Liver (tissue), 3 donors: ENCODE measurements around the gene TTC21B.

Experiments
- EGR1 ChIP-seq, 2 donors: IDR thresholded peaks; 2 replicates each; pipeline ENCODE4 v1.6.1; 2016 to 2018; ENCODE audit warnings: antibody characterized with exemption in 2 of 2, low read depth in 2 of 2
- FOXA1 ChIP-seq: IDR thresholded peaks from 2 replicates; pipeline ENCODE4 v1.6.1; 2016; ENCODE audit warnings: antibody characterized with exemption
- JUND ChIP-seq, 2 donors: IDR thresholded peaks; 2 replicates each; pipeline ENCODE4 v1.6.1; 2016; ENCODE audit warnings: antibody characterized with exemption in 2 of 2
- RAD21 ChIP-seq, 2 donors: IDR thresholded peaks; 2 replicates each; pipeline ENCODE4 v1.6.1; 2016; ENCODE audit warnings: antibody characterized with exemption in 2 of 2, mild to moderate bottlenecking in 2 of 2
- RXRA ChIP-seq, 2 donors: IDR thresholded peaks; 2 replicates each; pipeline ENCODE4 v1.6.1; 2017 to 2018; ENCODE audit warnings: antibody characterized with exemption in 2 of 2, mild to moderate bottlenecking in 1 of 2
- TAF1 ChIP-seq: conservative IDR thresholded peaks from 2 replicates; pipeline ENCODE4 v1.6.1; 2016; ENCODE audit warnings: antibody characterized with exemption, mild to moderate bottlenecking
- TF ChIP-seq, protein P1 (sequence below): fragments of 150-350 bp; IDR thresholded peaks from 2 replicates; pipeline ENCODE4 v1.5.1; 2017; ENCODE audit warnings: improper control_type of control experiment, low read depth, low read length; ENCODE audit not compliant: missing input control
- TF ChIP-seq, protein P2 (sequence below): IDR thresholded peaks from 2 replicates; pipeline ENCODE4 v1.6.1; 2016; ENCODE audit warnings: antibody characterized with exemption
- TF ChIP-seq, protein P3 (sequence below): IDR thresholded peaks from 2 replicates; pipeline ENCODE4 v1.6.1; 2016; ENCODE audit warnings: antibody characterized with exemption
- donor health status: healthy.
- donor health status: healthy.

DNA sequence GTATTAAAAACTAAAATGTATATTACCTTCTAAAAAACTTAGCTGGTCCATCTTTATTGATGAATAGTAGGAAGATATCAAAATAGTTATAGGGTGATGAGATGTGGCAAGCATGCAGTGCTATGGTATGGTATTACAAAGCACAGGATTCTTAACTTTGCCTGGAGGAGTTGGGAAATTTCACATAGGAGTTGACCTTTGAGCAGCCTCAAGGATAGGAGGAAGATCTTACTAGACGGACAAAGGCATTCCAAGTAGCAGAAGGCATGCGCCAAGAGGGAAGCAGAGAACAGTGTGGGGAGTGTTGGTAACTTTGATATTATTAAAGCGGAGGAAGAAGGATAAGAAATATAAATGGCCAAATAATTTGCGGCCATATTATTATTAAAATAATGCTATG lies 60.0 kb downstream of the TTC21B start:
- TF ChIP-seq, protein P1, sequence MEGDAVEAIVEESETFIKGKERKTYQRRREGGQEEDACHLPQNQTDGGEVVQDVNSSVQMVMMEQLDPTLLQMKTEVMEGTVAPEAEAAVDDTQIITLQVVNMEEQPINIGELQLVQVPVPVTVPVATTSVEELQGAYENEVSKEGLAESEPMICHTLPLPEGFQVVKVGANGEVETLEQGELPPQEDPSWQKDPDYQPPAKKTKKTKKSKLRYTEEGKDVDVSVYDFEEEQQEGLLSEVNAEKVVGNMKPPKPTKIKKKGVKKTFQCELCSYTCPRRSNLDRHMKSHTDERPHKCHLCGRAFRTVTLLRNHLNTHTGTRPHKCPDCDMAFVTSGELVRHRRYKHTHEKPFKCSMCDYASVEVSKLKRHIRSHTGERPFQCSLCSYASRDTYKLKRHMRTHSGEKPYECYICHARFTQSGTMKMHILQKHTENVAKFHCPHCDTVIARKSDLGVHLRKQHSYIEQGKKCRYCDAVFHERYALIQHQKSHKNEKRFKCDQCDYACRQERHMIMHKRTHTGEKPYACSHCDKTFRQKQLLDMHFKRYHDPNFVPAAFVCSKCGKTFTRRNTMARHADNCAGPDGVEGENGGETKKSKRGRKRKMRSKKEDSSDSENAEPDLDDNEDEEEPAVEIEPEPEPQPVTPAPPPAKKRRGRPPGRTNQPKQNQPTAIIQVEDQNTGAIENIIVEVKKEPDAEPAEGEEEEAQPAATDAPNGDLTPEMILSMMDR, result no peak
- TF ChIP-seq, protein P2, sequence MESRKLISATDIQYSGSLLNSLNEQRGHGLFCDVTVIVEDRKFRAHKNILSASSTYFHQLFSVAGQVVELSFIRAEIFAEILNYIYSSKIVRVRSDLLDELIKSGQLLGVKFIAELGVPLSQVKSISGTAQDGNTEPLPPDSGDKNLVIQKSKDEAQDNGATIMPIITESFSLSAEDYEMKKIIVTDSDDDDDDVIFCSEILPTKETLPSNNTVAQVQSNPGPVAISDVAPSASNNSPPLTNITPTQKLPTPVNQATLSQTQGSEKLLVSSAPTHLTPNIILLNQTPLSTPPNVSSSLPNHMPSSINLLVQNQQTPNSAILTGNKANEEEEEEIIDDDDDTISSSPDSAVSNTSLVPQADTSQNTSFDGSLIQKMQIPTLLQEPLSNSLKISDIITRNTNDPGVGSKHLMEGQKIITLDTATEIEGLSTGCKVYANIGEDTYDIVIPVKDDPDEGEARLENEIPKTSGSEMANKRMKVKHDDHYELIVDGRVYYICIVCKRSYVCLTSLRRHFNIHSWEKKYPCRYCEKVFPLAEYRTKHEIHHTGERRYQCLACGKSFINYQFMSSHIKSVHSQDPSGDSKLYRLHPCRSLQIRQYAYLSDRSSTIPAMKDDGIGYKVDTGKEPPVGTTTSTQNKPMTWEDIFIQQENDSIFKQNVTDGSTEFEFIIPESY, result no peak
- no peak for TF ChIP-seq TAF1
- TF ChIP-seq, protein P3, sequence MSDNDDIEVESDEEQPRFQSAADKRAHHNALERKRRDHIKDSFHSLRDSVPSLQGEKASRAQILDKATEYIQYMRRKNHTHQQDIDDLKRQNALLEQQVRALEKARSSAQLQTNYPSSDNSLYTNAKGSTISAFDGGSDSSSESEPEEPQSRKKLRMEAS, result no peak
- no peak for TF ChIP-seq FOXA1
- TF ChIP-seq JUND (IDR thresholded peaks at IDR 0.05), result no peak
- no peak for TF ChIP-seq EGR1 (IDR thresholded peaks at IDR 0.05; ENCODE audit: low read depth in 2 of 2)
- TF ChIP-seq RXRA (IDR thresholded peaks at IDR 0.05), result no peak
- TF ChIP-seq RAD21 (IDR thresholded peaks at IDR 0.05), result no peak
